GM10847 (cell line): ENCODE data around the gene TLCD1.

Experiments used
- POLR2A ChIP-seq: IDR thresholded peaks from 2 replicates; pipeline ENCODE4 v1.6.1; 2011; ENCODE audit not compliant: insufficient read length; ENCODE audit errors: extremely low read depth

Gene TLCD1

GRCh38 chr17:28749516-28750177, 23.6 kb upstream of the TLCD1 start:
- no peak for TF ChIP-seq POLR2A

- no peak for TF ChIP-seq POLR2A
Observed at GRCh38 chr17:28748852-28749515, 23.0 kb upstream of the TLCD1 start.

- no peak for TF ChIP-seq POLR2A
Observed at GRCh38 chr17:28747801-28748750, 22.0 kb upstream of the TLCD1 start.

GRCh38 chr17:28747051-28747691, 21.1 kb upstream of the TLCD1 start:
- TF ChIP-seq POLR2A = no peak

- no peak for TF ChIP-seq POLR2A
Observed at GRCh38 chr17:28746611-28747050, 20.6 kb upstream of the TLCD1 start.

GRCh38 chr17:28745786-28746411, 19.9 kb upstream of the TLCD1 start:
- TF ChIP-seq POLR2A = peak; percentile 4

- peak; percentile 6 for TF ChIP-seq POLR2A
Observed at GRCh38 chr17:28744972-28745785, 19.1 kb upstream of the TLCD1 start.

GRCh38 chr17:28744104-28744971, 18.3 kb upstream of the TLCD1 start:
- TF ChIP-seq POLR2A = no peak

- TF ChIP-seq POLR2A = peak; percentile 98
Observed at GRCh38 chr17:28743243-28744103, 17.4 kb upstream of the TLCD1 start, which contains the start of gene TRAF4. Gene TRAF4, plus strand, starts transcription at chr17:28744011. Its CDS starts 102 bp downstream, at chr17:28744113.

- no peak for TF ChIP-seq POLR2A
Observed at GRCh38 chr17:28741358-28742349, 15.6 kb upstream of the TLCD1 start.

GRCh38 chr17:28740406-28741357, 14.6 kb upstream of the TLCD1 start:
- TF ChIP-seq POLR2A = no peak
